Measurements from ENCODE around the gene GALNT15. TPM values are rescaled to one million over a fixed set of nuclear protein-coding genes. Genes with fewer than 3 reads are reported as not detected.

The GALNT15 gene
- total and polyA plus RNA-seq, 4 donors: 2.8 to 9.7 (median 7.6) TPM

GRCh38 chr3:16234281-16234680 lies 59.8 kb downstream of the GALNT15 start:
- Histone ChIP-seq H3K4me1 (ENCODE audit: control insufficient read depth in 5 of 5, insufficient read depth in 5 of 5, low read length in 5 of 5) (peaks cover 0 to 6% (median 0%) of the 10 kb centered on the region in 5 donors), H3K27me3 (ENCODE audit: control insufficient read depth in 3 of 3, insufficient read depth in 3 of 3, low read length in 2 of 3) (no peaks in the 10 kb centered on the region), H3K9me3 (ENCODE audit: control insufficient read depth in 4 of 4, insufficient read depth in 3 of 4, low read length in 3 of 4) (no peaks in the 10 kb centered on the region), H3K9ac (ENCODE audit: insufficient read depth in 1 of 2, low read length in 2 of 2) (no peak overlapping the region), H3K27ac (ENCODE audit: low read depth in 1 of 2, low read length in 1 of 2) (no peak overlapping the region), H3K4me3 (no peak overlapping the region), H3K36me3 (ENCODE audit: control insufficient read depth in 4 of 4, insufficient read depth in 4 of 4, low read length in 4 of 4) (no peaks in the 10 kb centered on the region)
- TF ChIP-seq, protein P1, sequence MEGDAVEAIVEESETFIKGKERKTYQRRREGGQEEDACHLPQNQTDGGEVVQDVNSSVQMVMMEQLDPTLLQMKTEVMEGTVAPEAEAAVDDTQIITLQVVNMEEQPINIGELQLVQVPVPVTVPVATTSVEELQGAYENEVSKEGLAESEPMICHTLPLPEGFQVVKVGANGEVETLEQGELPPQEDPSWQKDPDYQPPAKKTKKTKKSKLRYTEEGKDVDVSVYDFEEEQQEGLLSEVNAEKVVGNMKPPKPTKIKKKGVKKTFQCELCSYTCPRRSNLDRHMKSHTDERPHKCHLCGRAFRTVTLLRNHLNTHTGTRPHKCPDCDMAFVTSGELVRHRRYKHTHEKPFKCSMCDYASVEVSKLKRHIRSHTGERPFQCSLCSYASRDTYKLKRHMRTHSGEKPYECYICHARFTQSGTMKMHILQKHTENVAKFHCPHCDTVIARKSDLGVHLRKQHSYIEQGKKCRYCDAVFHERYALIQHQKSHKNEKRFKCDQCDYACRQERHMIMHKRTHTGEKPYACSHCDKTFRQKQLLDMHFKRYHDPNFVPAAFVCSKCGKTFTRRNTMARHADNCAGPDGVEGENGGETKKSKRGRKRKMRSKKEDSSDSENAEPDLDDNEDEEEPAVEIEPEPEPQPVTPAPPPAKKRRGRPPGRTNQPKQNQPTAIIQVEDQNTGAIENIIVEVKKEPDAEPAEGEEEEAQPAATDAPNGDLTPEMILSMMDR (IDR thresholded peaks at IDR 0.05; ENCODE audit: control extremely low read depth, extremely low read depth): no peak
- ATAC-seq (ENCODE audit: insufficient read depth, low FRiP score): no peak
- DNase-seq: no peak
- WGBS, 2 donors: 100% methylated on average over 2 of the region's 2 CpGs

- Histone ChIP-seq H3K9ac (ENCODE audit: insufficient read depth in 1 of 2, low read length in 2 of 2) (no peak overlapping the region), H3K36me3 (ENCODE audit: control insufficient read depth in 4 of 4, insufficient read depth in 4 of 4, low read length in 4 of 4) (no peaks in the 10 kb centered on the region), H3K4me1 (ENCODE audit: control insufficient read depth in 5 of 5, insufficient read depth in 5 of 5, low read length in 5 of 5) (peaks cover 0 to 12% (median 0%) of the 10 kb centered on the region in 5 donors), H3K27me3 (ENCODE audit: control insufficient read depth in 3 of 3, insufficient read depth in 3 of 3, low read length in 2 of 3) (no peaks in the 10 kb centered on the region), H3K27ac (ENCODE audit: low read depth in 1 of 2, low read length in 1 of 2) (no peak overlapping the region), H3K4me3 (no peak overlapping the region), H3K9me3 (ENCODE audit: control insufficient read depth in 4 of 4, insufficient read depth in 3 of 4, low read length in 3 of 4) (no peaks in the 10 kb centered on the region)
- WGBS, 2 donors: 83 to 86% methylated on average over 4 of the region's 4 CpGs
- TF ChIP-seq, protein P1 (IDR thresholded peaks at IDR 0.05; ENCODE audit: control extremely low read depth, extremely low read depth): no peak
- DNase-seq (no peak), ATAC-seq (ENCODE audit: insufficient read depth, low FRiP score) (no peak)
Measured at GRCh38 chr3:16236030-16236639, 61.7 kb downstream of the GALNT15 start.

DNA sequence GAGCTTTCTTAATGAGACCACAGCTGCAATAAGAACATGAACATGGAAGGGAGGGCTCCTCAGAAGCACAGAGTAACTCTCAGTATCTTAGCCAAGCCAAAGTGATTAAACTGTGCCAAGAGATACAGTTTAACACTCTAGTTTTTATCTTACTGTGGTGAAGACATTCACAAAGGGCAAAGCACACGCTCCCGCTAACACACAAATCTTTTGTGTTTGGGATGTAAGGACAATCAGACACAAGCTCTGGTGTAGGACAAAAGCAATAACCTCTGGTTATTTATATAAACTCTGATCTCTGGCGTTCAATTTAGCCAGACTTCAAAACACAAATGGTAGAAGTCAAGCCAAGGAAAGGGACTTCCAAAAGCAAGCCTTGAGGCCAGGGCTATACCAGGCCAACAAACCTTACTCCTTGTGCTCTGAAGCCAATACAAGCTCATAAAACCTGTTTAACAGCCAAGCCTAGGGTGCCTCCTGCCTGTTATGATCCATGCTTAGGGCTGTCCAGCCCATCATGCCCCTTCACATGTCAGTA lies 62.4 kb downstream of the GALNT15 start:
- 69 to 93% methylated on average over 3 of the region's 3 CpGs for WGBS, 2 donors
- Histone ChIP-seq H3K36me3 (ENCODE audit: control insufficient read depth in 4 of 4, insufficient read depth in 4 of 4, low read length in 4 of 4) (no peaks in the 10 kb centered on the region), H3K27me3 (ENCODE audit: control insufficient read depth in 3 of 3, insufficient read depth in 3 of 3, low read length in 2 of 3) (no peaks in the 10 kb centered on the region), H3K4me3 (no peak overlapping the region), H3K27ac (ENCODE audit: low read depth in 1 of 2, low read length in 1 of 2) (no peak overlapping the region), H3K9me3 (ENCODE audit: control insufficient read depth in 4 of 4, insufficient read depth in 3 of 4, low read length in 3 of 4) (no peaks in the 10 kb centered on the region), H3K9ac (ENCODE audit: insufficient read depth in 1 of 2, low read length in 2 of 2) (no peak overlapping the region), H3K4me1 (ENCODE audit: control insufficient read depth in 5 of 5, insufficient read depth in 5 of 5, low read length in 5 of 5) (peaks cover 0 to 12% (median 0%) of the 10 kb centered on the region in 5 donors)
- DNase-seq (peak in 2 of 3 donors; percentile 66 to 80), ATAC-seq (ENCODE audit: insufficient read depth, low FRiP score) (no peak)
- TF ChIP-seq, protein P1 (IDR thresholded peaks at IDR 0.05; ENCODE audit: control extremely low read depth, extremely low read depth): no peak

Measured in lung (tissue), 12 donors.